Measurements from ENCODE around the gene PRDX2. TPM values are rescaled to one million over a fixed set of nuclear protein-coding genes. Genes with fewer than 3 reads are reported as not detected.

Gene PRDX2
- polyA plus RNA-seq, 1 donor from 2014 or later = 882 TPM

GRCh38 chr19:12793290-12794195 is 8.1 kb downstream of the PRDX2 start:
- peak; percentile 22 for TF ChIP-seq REST (IDR thresholded peaks at IDR 0.05; ENCODE audit: borderline replicate concordance)
- no peak for TF ChIP-seq EZH2 (IDR thresholded peaks at IDR 0.05; ENCODE audit: borderline replicate concordance, insufficient read depth, low read length, poor library complexity, severe bottlenecking)
- TF ChIP-seq TAF1 (IDR thresholded peaks at IDR 0.05; ENCODE audit: low read depth) = peak; percentile 54
- TF ChIP-seq POLR2AphosphoS5 (IDR thresholded peaks at IDR 0.05) = peak; percentile 82
- peak; percentile 27 for TF ChIP-seq MXI1 (conservative IDR thresholded peaks at IDR 0.05; ENCODE audit: poor library complexity, severe bottlenecking)
- peak; percentile 86 for TF ChIP-seq EP300 (conservative IDR thresholded peaks at IDR 0.05; ENCODE audit: poor library complexity, severe bottlenecking)
- peaks cover 29% of the 10 kb centered on the region for H3K27me3 ChIP-seq (ENCODE audit: insufficient read depth, low read depth, low read length)
- no peaks in the 10 kb centered on the region for H4K20me1 ChIP-seq (ENCODE audit: insufficient read depth)
- H3K27ac ChIP-seq (ENCODE audit: low read length) = peak overlapping the region; percentile 52
- H3K4me3 ChIP-seq (ENCODE audit: low read length) = peak overlapping the region; percentile 87
- no peaks in the 10 kb centered on the region for H3K79me2 ChIP-seq (replicated peaks; ENCODE audit: insufficient read depth, low read length)
- peak overlapping the region; percentile 80 for H3K4me2 ChIP-seq (ENCODE audit: low read length)
- no peaks in the 10 kb centered on the region for H3F3A ChIP-seq (ENCODE audit: insufficient read depth, low read length, poor library complexity, severe bottlenecking)
- no peaks in the 10 kb centered on the region for H3K9me3 ChIP-seq (ENCODE audit: low read length)
- no peaks in the 10 kb centered on the region for H3K36me3 ChIP-seq (ENCODE audit: insufficient read depth, low read length)
- no peaks in the 10 kb centered on the region for H3K9me2 ChIP-seq (ENCODE audit: insufficient read depth, low read length)
- H3K9ac ChIP-seq (ENCODE audit: low read length) = peak overlapping the region; percentile 82
- H2AFZ ChIP-seq (ENCODE audit: low read depth, low read length) = no peak overlapping the region

- Histone ChIP-seq H3K27ac (ENCODE audit: low read length) (peak overlapping the region; percentile 52), H3K4me3 (ENCODE audit: low read length) (peak overlapping the region; percentile 87), H3K27me3 (ENCODE audit: insufficient read depth, low read depth, low read length) (peaks cover 29% of the 10 kb centered on the region), H3K9me2 (ENCODE audit: insufficient read depth, low read length) (no peaks in the 10 kb centered on the region), H3K79me2 (replicated peaks; ENCODE audit: insufficient read depth, low read length) (no peaks in the 10 kb centered on the region), H2AFZ (ENCODE audit: low read depth, low read length) (no peak overlapping the region), H3F3A (ENCODE audit: insufficient read depth, low read length, poor library complexity, severe bottlenecking) (no peaks in the 10 kb centered on the region), H3K4me2 (ENCODE audit: low read length) (peak overlapping the region; percentile 80), H3K9me3 (ENCODE audit: low read length) (no peaks in the 10 kb centered on the region), H3K36me3 (ENCODE audit: insufficient read depth, low read length) (no peaks in the 10 kb centered on the region), H4K20me1 (ENCODE audit: insufficient read depth) (no peaks in the 10 kb centered on the region), H3K9ac (ENCODE audit: low read length) (peak overlapping the region; percentile 82)
- no peak for TF ChIP-seq EZH2 (IDR thresholded peaks at IDR 0.05; ENCODE audit: borderline replicate concordance, insufficient read depth, low read length, poor library complexity, severe bottlenecking)
- TF ChIP-seq POLR2AphosphoS5 (IDR thresholded peaks at IDR 0.05) = no peak
- no peak for TF ChIP-seq REST (IDR thresholded peaks at IDR 0.05; ENCODE audit: borderline replicate concordance)
- no peak for TF ChIP-seq MXI1 (conservative IDR thresholded peaks at IDR 0.05; ENCODE audit: poor library complexity, severe bottlenecking)
These were observed 8.7 kb downstream of the PRDX2 start for GRCh38 chr19:12792853-12793289.
